GM21447 (cell line): Measurements from ENCODE around the gene ATXN3.

Experiments used
- ATAC-seq: cut with Tn5 transposase; IDR thresholded peaks from one replicate; pipeline ENCODE4 v1.9.1; 2021; ENCODE audit not compliant: unreplicated experiment

ATXN3 gene

DNA sequence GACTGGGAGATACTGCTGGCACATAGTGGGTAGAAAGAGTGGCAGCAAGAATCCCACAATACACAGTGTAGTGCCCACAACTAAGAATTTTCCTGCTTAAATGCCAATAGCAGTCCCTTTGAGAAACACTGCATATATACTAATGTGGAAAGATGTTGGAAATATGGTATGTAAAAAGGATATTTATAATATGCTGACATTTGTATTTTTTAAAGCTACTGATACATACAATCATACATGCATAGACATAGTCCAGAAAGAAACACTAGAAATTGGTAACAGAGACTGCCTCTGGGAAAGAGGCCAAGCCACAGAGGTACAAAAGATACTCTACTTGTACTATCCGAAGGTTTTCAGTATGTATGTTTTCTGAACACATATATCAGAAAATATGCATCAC lies 96.8 kb downstream of the ATXN3 start:
- no peak for ATAC-seq
